ENCODE results near the gene PRDM15.

The PRDM15 gene

DNA sequence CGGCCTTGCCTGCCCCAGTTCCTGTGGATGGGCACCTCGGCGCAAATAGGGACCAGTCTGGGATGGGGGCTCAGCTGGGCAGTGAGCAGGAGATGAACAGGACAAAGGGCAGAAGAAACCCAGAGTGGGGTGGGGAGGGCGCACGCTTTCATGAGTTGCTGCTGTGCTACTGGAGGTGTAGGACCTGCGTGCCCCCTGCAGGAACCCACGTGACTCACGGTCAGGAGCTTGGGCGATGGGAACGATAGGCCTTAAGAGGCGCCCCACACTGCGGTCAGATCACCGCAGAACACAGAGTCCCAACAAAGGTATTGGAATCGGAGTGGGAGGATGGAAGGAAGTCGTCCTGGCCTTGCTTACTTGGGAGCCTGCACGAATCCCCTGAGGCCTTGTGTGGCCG lies 17.2 kb downstream of the PRDM15 start:
- no peaks in the 10 kb centered on the region for H3K27me3 ChIP-seq (ENCODE audit: insufficient read depth, low read length)
- no peak overlapping the region for H2AFZ ChIP-seq (ENCODE audit: low read length, unreplicated experiment)
- H3K4me1 ChIP-seq (ENCODE audit: control insufficient read depth, insufficient read depth, low read length, unreplicated experiment), result peaks cover 17% of the 10 kb centered on the region
- peaks cover 35% of the 10 kb centered on the region for H3K79me2 ChIP-seq (ENCODE audit: control insufficient read depth, insufficient read depth, low read length, unreplicated experiment)
- H3K27ac ChIP-seq (ENCODE audit: low read depth, low read length), result no peak overlapping the region
- H3K36me3 ChIP-seq (ENCODE audit: insufficient read depth, low read length), result no peaks in the 10 kb centered on the region
- H3K4me3 ChIP-seq (ENCODE audit: low read depth, low read length), result no peak overlapping the region

DNA sequence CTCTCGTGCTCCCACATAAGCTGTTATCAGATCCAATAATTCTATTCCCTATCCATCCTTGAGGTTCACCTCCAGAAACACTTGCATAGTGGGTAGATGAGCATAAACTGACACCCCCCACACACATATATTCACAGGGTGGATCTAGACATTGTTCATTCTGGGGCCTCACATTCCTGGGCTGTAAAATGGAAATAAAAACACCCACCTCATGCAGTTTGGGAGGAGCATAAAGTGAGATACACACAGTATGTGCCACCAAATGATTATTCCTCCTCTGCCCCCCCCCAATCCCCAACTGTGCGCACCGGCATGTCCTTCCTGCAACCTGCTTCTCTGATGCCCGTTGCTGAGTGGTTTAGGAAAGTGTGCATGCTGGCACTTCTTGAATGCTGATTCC lies 17.9 kb downstream of the PRDM15 start:
- Histone ChIP-seq H3K27me3 (ENCODE audit: insufficient read depth, low read length) (no peaks in the 10 kb centered on the region), H3K4me1 (ENCODE audit: control insufficient read depth, insufficient read depth, low read length, unreplicated experiment) (peaks cover 17% of the 10 kb centered on the region), H2AFZ (ENCODE audit: low read length, unreplicated experiment) (no peak overlapping the region), H3K27ac (ENCODE audit: low read depth, low read length) (no peak overlapping the region), H3K79me2 (ENCODE audit: control insufficient read depth, insufficient read depth, low read length, unreplicated experiment) (peaks cover 30% of the 10 kb centered on the region), H3K4me3 (ENCODE audit: low read depth, low read length) (no peak overlapping the region), H3K36me3 (ENCODE audit: insufficient read depth, low read length) (no peaks in the 10 kb centered on the region)

DNA sequence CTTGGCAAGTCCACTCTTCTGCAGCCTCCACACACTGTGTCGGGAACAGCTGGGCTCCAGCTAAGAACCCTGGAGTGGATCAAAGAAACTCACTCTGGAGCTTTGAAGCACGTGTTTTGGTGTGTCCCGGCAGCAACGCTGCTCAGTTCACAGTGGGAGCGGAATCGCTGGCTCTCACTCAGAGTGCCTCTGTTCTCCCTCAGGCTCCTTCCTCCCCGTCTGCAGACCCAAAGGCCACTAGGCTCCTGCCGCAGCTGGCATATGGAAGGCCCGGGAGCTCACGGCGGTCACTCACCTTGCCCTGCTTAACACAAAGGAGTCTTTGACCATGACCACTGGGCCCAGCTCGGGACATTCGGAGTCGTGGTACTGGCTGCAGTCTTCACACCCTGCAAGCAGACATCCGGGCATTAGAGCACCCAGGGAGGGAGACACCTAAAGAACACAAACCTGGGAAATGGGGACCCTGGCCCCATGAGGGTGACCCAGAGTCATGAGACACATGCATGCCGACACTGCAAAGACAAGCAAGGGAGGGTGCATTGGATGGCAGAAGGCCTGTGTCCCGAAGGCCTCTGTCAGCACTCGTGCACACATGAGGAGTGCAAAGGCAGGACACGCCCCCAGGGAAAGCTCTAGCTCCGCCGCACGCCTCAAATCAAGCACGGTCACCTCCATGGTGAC lies 19.7 kb downstream of the PRDM15 start:
- Histone ChIP-seq H3K27me3 (ENCODE audit: insufficient read depth, low read length) (no peaks in the 10 kb centered on the region), H2AFZ (ENCODE audit: low read length, unreplicated experiment) (no peak overlapping the region), H3K4me3 (ENCODE audit: low read depth, low read length) (no peak overlapping the region), H3K27ac (ENCODE audit: low read depth, low read length) (no peak overlapping the region), H3K36me3 (ENCODE audit: insufficient read depth, low read length) (no peaks in the 10 kb centered on the region), H3K79me2 (ENCODE audit: control insufficient read depth, insufficient read depth, low read length, unreplicated experiment) (peaks cover 20% of the 10 kb centered on the region), H3K4me1 (ENCODE audit: control insufficient read depth, insufficient read depth, low read length, unreplicated experiment) (peaks cover 17% of the 10 kb centered on the region)

DNA sequence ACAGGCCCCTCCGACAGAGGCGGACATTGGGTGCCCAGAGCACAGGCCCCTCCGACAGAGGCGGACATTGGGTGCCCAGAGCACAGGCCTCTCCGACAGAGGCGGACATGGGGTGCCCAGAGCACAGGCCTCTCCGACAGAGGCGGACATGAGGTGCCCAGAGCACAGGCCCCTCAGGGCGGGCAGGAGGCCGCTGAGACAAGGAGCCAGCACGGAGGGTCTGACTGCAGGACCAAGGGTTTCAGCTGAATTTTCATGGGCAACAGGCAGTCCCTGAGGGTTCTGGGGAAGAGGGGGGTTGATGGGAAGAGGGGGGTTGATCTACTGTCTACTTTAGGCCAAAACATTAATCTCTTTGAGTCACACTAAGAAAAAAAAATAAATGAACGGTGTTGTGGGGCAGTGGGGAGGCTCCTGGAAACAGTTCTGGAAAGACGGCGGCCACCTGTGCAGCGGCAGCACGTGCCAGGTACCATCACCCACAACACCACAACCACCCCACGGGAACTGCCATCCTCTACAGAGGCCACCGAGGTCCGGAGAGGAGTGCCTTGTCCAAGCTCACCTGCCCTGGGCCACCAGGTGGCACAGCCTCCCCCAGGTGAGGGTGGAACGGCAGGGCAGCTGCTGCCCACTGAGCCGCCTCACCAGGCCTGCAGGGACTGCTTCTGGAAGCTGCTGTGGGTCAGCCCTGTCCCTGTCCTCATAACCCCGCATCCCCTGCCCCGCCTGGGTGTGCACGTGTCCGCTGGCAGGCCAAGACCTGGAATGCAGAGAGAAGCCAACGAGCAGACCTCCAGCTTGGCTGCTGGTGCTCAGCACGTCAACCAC lies 20.5 kb downstream of the PRDM15 start:
- Histone ChIP-seq H3K27me3 (ENCODE audit: insufficient read depth, low read length) (no peaks in the 10 kb centered on the region), H3K4me3 (ENCODE audit: low read depth, low read length) (no peak overlapping the region), H2AFZ (ENCODE audit: low read length, unreplicated experiment) (no peak overlapping the region), H3K4me1 (ENCODE audit: control insufficient read depth, insufficient read depth, low read length, unreplicated experiment) (peaks cover 17% of the 10 kb centered on the region), H3K27ac (ENCODE audit: low read depth, low read length) (no peak overlapping the region), H3K79me2 (ENCODE audit: control insufficient read depth, insufficient read depth, low read length, unreplicated experiment) (peaks cover 20% of the 10 kb centered on the region), H3K36me3 (ENCODE audit: insufficient read depth, low read length) (no peaks in the 10 kb centered on the region)

DNA sequence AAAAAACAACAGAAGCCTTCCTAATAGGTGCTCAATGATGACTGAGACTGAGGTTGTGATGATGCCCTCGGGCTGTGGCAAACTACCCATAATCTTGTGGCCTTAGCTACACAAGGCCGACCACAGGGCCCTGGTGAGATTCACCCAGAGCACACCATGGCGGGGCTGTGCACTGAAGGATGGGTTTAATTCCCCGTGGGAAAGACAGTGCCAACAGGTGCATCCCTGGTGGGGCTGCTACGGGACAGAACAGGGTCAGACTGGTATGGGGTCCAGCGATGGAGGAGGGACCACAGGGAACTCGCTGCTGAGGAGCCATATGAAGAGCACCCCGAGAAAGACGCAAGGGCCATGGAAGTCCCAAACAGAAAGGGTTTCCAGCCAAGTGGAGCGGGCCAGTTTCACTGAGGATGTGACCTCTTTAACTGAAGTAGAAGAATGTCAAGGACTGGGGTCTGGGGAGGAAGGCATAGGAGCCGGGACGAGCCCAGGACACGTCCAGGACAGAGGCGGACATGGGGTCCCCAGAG lies 21.3 kb downstream of the PRDM15 start:
- Histone ChIP-seq H3K79me2 (ENCODE audit: control insufficient read depth, insufficient read depth, low read length, unreplicated experiment) (peaks cover 20% of the 10 kb centered on the region), H3K4me1 (ENCODE audit: control insufficient read depth, insufficient read depth, low read length, unreplicated experiment) (peaks cover 9% of the 10 kb centered on the region), H3K27me3 (ENCODE audit: insufficient read depth, low read length) (no peaks in the 10 kb centered on the region), H2AFZ (ENCODE audit: low read length, unreplicated experiment) (no peak overlapping the region), H3K27ac (ENCODE audit: low read depth, low read length) (no peak overlapping the region), H3K4me3 (ENCODE audit: low read depth, low read length) (no peak overlapping the region), H3K36me3 (ENCODE audit: insufficient read depth, low read length) (no peaks in the 10 kb centered on the region; the same call in 1 of the 2 replicates)

DNA sequence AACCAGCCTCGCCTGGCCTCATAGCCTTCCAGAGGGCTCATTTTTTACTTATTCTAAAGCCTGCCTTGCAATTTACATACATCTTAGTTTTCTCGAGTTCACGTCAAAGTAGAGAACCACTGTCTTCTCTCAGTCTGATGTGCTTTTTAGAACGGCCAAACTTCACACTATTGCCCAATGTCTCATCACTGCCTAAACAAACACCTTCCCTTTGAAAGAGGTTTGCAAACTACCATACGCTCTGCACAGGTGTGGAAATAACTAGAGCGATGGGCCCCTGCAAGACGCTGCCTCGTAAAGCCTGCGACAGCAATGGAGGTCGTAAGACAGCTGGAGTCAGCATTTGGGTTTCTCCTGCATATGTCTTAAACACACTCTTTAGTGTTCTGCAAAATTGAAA lies 22.6 kb downstream of the PRDM15 start:
- Histone ChIP-seq H3K27me3 (ENCODE audit: insufficient read depth, low read length) (no peaks in the 10 kb centered on the region), H3K27ac (ENCODE audit: low read depth, low read length) (no peak overlapping the region), H3K36me3 (ENCODE audit: insufficient read depth, low read length) (no peaks in the 10 kb centered on the region; the same call in 1 of the 2 replicates), H3K79me2 (ENCODE audit: control insufficient read depth, insufficient read depth, low read length, unreplicated experiment) (peaks cover 10% of the 10 kb centered on the region), H3K4me3 (ENCODE audit: low read depth, low read length) (no peak overlapping the region), H3K4me1 (ENCODE audit: control insufficient read depth, insufficient read depth, low read length, unreplicated experiment) (no peaks in the 10 kb centered on the region), H2AFZ (ENCODE audit: low read length, unreplicated experiment) (no peak overlapping the region)

DNA sequence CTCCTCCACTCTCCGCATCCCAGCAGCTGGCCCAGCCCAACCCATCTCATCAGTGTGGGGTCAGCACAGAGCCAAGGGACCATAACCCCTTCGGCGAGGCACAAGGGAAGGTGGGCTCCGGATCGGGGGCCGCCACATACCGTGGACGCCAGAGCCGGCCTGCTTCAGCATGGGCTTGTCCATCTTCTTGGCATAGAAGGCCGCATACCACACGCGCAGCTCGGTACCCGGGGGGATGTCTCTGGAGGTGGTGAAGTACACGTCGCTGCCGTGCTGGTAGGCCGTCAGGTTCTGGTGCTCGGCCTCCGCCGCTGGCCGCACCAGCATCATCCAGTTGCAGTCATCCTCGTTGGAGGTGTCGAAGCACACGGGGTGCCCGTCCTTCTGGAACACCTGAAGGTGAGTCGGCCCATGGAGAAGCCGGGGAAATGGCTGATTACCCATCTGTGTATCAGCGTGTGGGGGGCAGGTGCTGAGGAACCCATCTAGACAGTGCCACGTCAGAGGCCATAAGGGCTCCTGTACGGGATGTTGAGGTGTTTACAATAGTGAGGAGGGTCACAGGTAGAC lies 24.6 kb downstream of the PRDM15 start:
- Histone ChIP-seq H3K36me3 (ENCODE audit: insufficient read depth, low read length) (no peaks in the 10 kb centered on the region; the same call in 1 of the 2 replicates), H3K4me1 (ENCODE audit: control insufficient read depth, insufficient read depth, low read length, unreplicated experiment) (no peaks in the 10 kb centered on the region), H2AFZ (ENCODE audit: low read length, unreplicated experiment) (no peak overlapping the region), H3K27ac (ENCODE audit: low read depth, low read length) (no peak overlapping the region), H3K27me3 (ENCODE audit: insufficient read depth, low read length) (no peaks in the 10 kb centered on the region), H3K4me3 (ENCODE audit: low read depth, low read length) (no peak overlapping the region), H3K79me2 (ENCODE audit: control insufficient read depth, insufficient read depth, low read length, unreplicated experiment) (no peaks in the 10 kb centered on the region)

DNA sequence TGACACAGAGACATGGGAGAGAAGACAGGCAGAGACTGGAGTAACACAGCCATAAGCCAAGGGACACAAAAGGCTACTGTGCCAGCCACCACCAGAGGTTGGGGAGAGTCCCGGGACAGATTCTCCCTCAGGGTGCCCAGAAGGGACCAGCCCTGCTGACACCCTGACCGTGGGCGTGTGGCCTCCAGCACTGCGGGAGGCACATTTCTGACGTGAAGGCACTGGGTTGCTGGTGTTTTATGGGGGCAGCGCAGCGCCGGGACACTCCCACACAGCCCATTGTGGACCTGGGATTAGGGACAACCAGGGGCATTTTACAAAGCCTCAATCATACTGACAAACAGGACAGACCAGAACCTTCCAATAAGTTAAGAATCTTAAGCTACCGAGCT lies 26.2 kb downstream of the PRDM15 start:
- H3K27me3 ChIP-seq (ENCODE audit: insufficient read depth, low read length), result no peaks in the 10 kb centered on the region
- no peak overlapping the region for H3K27ac ChIP-seq (ENCODE audit: low read depth, low read length)
- H3K36me3 ChIP-seq (ENCODE audit: insufficient read depth, low read length), result no peaks in the 10 kb centered on the region; the same call in 1 of the 2 replicates
- H2AFZ ChIP-seq (ENCODE audit: low read length, unreplicated experiment), result no peak overlapping the region
- H3K79me2 ChIP-seq (ENCODE audit: control insufficient read depth, insufficient read depth, low read length, unreplicated experiment), result no peaks in the 10 kb centered on the region
- no peak overlapping the region for H3K4me3 ChIP-seq (ENCODE audit: low read depth, low read length)
- H3K4me1 ChIP-seq (ENCODE audit: control insufficient read depth, insufficient read depth, low read length, unreplicated experiment), result no peaks in the 10 kb centered on the region

DNA sequence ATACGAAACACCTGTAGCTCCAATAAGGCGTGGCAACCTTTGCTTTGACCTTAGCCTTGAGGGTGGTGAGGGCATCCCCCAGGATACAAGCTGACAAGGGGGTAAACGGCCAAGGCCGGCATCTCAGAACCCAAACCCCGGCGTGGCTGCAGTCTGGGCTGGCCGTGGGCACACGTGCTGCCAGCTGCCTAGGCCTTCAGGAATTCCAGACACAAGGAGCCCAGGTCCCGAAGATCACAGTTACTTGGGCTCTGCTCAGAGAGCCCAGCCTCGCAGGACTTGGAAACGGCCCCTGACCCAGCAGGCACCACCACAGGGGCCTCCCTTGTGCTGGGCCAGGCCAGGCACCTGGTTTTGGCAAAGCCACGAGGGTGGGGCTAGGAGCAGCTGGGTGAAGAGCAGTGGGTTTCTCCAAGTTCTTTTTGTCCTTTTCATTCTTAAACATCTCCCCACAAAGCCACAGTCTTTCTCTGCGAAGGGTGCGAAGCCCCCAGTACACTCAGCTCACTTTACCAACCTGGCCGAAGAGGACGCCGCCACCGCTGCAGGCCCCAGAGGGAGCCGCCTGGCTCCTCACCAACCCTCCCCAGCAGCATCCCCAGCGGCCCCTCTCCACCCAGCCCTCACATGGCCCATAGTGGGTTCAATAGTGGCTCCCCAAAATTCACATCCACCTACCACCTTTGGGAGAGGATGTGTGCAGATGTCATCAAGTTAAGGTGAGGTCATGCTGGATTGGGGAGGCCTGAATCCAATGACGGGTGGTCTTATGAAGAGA lies 26.8 kb downstream of the PRDM15 start:
- Histone ChIP-seq H3K36me3 (ENCODE audit: insufficient read depth, low read length) (no peaks in the 10 kb centered on the region; the same call in 1 of the 2 replicates), H3K4me3 (ENCODE audit: low read depth, low read length) (no peak overlapping the region), H3K4me1 (ENCODE audit: control insufficient read depth, insufficient read depth, low read length, unreplicated experiment) (no peaks in the 10 kb centered on the region), H2AFZ (ENCODE audit: low read length, unreplicated experiment) (no peak overlapping the region), H3K27me3 (ENCODE audit: insufficient read depth, low read length) (no peaks in the 10 kb centered on the region), H3K79me2 (ENCODE audit: control insufficient read depth, insufficient read depth, low read length, unreplicated experiment) (no peaks in the 10 kb centered on the region), H3K27ac (ENCODE audit: low read depth, low read length) (no peak overlapping the region)

DNA sequence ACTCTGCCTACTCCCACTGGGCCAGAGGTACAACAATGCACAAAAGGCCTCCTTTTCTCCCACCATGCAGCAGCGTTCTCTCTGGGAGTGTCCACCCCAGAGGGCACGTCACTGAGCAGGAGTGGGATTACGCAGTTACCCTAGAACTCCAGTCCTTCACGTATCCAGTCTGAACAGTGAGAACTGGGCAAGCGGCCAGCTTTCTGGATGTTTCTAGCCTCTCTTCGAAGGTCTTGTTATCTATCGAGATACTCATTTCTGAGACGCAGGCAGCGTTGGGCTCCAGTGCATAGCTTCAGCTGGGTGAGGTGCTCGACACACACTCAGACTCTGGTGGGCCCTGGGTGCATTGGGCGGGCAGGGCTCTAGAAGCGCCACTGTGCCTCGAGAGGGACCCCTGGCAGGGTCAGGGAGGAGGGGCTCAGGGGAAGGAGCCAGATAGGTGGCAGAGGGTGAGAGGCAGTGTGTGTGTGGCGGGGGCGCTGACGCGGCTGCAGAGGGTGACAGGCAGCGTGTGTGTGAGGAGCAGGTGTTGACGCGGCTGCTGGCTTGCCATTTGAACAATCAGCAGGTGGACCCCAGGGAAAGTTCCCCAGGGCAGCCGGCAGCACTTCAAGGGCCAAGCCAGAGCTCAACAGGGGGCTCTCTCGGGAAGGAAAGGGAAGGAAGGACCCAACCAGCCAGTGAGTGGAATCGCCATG lies 27.9 kb downstream of the PRDM15 start:
- H3K36me3 ChIP-seq (ENCODE audit: insufficient read depth, low read length), result no peaks in the 10 kb centered on the region; the same call in 1 of the 2 replicates
- no peak overlapping the region for H2AFZ ChIP-seq (ENCODE audit: low read length, unreplicated experiment)

More for the DNA sequence above, 27.9 kb downstream of the PRDM15 start:
- no peaks in the 10 kb centered on the region for H3K79me2 ChIP-seq (ENCODE audit: control insufficient read depth, insufficient read depth, low read length, unreplicated experiment)
- H3K4me1 ChIP-seq (ENCODE audit: control insufficient read depth, insufficient read depth, low read length, unreplicated experiment), result no peaks in the 10 kb centered on the region
- no peak overlapping the region for H3K4me3 ChIP-seq (ENCODE audit: low read depth, low read length)
- H3K27ac ChIP-seq (ENCODE audit: low read depth, low read length), result no peak overlapping the region
- H3K27me3 ChIP-seq (ENCODE audit: insufficient read depth, low read length), result no peaks in the 10 kb centered on the region

Measured in ACC112 (cell line).